Measurements from ENCODE around the gene MOSPD2.

Gene MOSPD2

DNA sequence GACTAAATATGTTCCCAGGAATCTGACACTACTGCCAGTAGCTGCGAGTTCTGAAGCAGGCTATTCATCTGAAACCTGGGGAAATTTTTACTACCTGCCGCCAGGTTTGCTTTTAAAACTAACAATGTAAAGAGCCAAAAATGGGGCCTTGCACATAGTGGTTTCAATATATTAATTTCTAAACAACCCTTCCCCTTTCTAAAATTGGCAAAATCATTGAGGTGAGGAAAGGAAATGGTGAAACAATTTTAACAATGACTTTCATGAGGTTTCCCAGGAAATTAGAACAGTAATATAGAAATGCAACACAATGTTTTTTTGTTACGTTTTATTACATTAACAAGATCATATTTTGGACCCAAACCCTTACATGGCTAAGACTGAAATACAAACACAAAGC is 21.7 kb upstream of the MOSPD2 start:
- ATAC-seq = no peak
- no peak for TF ChIP-seq OSR1 (CRISPR knock-in tag; IDR thresholded peaks at IDR 0.05)
- no peak for TF ChIP-seq SNAI2 (CRISPR knock-in tag; IDR thresholded peaks at IDR 0.05)
- no peak for TF ChIP-seq ZNF70 (CRISPR knock-in tag; IDR thresholded peaks at IDR 0.05)
- no peak for TF ChIP-seq ESRRG (CRISPR knock-in tag; IDR thresholded peaks at IDR 0.05)
- TF ChIP-seq CSDC2 (CRISPR knock-in tag; IDR thresholded peaks at IDR 0.05) = no peak
- TF ChIP-seq ZFP3 (CRISPR knock-in tag; IDR thresholded peaks at IDR 0.05) = no peak
- TF ChIP-seq, protein P1, sequence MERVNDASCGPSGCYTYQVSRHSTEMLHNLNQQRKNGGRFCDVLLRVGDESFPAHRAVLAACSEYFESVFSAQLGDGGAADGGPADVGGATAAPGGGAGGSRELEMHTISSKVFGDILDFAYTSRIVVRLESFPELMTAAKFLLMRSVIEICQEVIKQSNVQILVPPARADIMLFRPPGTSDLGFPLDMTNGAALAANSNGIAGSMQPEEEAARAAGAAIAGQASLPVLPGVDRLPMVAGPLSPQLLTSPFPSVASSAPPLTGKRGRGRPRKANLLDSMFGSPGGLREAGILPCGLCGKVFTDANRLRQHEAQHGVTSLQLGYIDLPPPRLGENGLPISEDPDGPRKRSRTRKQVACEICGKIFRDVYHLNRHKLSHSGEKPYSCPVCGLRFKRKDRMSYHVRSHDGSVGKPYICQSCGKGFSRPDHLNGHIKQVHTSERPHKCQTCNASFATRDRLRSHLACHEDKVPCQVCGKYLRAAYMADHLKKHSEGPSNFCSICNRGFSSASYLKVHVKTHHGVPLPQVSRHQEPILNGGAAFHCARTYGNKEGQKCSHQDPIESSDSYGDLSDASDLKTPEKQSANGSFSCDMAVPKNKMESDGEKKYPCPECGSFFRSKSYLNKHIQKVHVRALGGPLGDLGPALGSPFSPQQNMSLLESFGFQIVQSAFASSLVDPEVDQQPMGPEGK (CRISPR knock-in tag; IDR thresholded peaks at IDR 0.05; ENCODE audit: borderline replicate concordance) = no peak
- no peak for TF ChIP-seq TCF4 (CRISPR knock-in tag; IDR thresholded peaks at IDR 0.05; ENCODE audit: borderline replicate concordance)
- TF ChIP-seq, protein P2, sequence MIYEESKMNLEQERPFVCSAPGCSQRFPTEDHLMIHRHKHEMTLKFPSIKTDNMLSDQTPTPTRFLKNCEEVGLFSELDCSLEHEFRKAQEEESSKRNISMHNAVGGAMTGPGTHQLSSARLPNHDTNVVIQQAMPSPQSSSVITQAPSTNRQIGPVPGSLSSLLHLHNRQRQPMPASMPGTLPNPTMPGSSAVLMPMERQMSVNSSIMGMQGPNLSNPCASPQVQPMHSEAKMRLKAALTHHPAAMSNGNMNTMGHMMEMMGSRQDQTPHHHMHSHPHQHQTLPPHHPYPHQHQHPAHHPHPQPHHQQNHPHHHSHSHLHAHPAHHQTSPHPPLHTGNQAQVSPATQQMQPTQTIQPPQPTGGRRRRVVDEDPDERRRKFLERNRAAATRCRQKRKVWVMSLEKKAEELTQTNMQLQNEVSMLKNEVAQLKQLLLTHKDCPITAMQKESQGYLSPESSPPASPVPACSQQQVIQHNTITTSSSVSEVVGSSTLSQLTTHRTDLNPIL (CRISPR knock-in tag; IDR thresholded peaks at IDR 0.05; ENCODE audit: low read depth) = no peak
- no peak for TF ChIP-seq ARNTL (CRISPR knock-in tag; IDR thresholded peaks at IDR 0.05; ENCODE audit: borderline replicate concordance, low read depth)
- TF ChIP-seq ZFP30 (CRISPR knock-in tag; IDR thresholded peaks at IDR 0.05) = no peak
- no peak for TF ChIP-seq ZNF565 (CRISPR knock-in tag; conservative IDR thresholded peaks at IDR 0.05; ENCODE audit: low read depth)

DNA sequence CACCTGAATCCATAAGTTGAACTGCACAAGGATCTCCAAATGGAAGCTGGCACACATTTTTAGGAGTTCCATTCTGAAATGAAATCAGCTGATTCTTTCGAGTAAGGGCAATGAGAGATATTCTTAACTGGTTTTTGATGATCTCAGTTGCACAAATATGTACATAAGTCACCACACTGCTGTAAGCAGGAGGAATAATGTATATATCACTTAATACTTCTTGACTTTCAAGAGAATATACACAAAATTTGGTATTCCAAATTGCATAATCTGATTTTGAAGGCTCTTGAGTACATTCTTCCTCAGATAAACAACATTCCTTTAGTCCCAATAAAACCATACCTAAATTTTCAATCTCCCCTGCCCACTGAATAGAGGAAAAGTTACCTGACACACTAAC is 8.6 kb upstream of the MOSPD2 start:
- TF ChIP-seq GLIS3 (CRISPR knock-in tag; IDR thresholded peaks at IDR 0.05) (no peak), ISL1 (CRISPR knock-in tag; IDR thresholded peaks at IDR 0.05) (peak; percentile 64)
- peak; percentile 82 for ATAC-seq

DNA sequence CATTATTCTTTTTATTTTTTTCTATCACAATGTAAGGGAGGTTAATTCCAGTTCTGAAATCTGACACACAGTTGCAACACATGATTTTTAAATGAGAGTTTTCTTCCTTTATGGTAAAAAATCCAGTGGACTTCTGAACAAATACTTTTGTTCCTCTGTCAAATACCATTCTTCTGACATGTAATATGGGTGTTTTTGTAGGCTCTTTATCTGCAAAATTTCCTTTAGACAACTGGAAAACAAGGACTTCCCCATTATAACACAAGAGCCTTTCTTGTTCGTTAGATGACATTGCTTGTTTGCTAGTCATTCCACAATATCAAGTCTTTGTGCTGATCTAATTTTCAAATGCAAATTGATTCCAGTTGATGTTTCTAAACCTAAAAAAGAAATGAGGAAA is 8.0 kb upstream of the MOSPD2 start:
- TF ChIP-seq TOX (CRISPR knock-in tag; IDR thresholded peaks at IDR 0.05; ENCODE audit: borderline replicate concordance) (no peak), CSDC2 (CRISPR knock-in tag; IDR thresholded peaks at IDR 0.05) (no peak), OSR1 (CRISPR knock-in tag; IDR thresholded peaks at IDR 0.05) (no peak), PPARA (CRISPR knock-in tag; IDR thresholded peaks at IDR 0.05; ENCODE audit: borderline replicate concordance) (no peak), TCF4 (CRISPR knock-in tag; IDR thresholded peaks at IDR 0.05; ENCODE audit: borderline replicate concordance) (no peak), ZNF565 (CRISPR knock-in tag; conservative IDR thresholded peaks at IDR 0.05; ENCODE audit: low read depth) (no peak), GLIS3 (CRISPR knock-in tag; IDR thresholded peaks at IDR 0.05) (no peak), BACH2 (CRISPR knock-in tag; IDR thresholded peaks at IDR 0.05; ENCODE audit: borderline replicate concordance) (no peak), ZC3H10 (CRISPR knock-in tag; IDR thresholded peaks at IDR 0.05) (no peak), ZFP30 (CRISPR knock-in tag; IDR thresholded peaks at IDR 0.05) (no peak), SNAI2 (CRISPR knock-in tag; IDR thresholded peaks at IDR 0.05) (no peak), ARNTL (CRISPR knock-in tag; IDR thresholded peaks at IDR 0.05; ENCODE audit: borderline replicate concordance, low read depth) (no peak)
- TF ChIP-seq, protein P3, sequence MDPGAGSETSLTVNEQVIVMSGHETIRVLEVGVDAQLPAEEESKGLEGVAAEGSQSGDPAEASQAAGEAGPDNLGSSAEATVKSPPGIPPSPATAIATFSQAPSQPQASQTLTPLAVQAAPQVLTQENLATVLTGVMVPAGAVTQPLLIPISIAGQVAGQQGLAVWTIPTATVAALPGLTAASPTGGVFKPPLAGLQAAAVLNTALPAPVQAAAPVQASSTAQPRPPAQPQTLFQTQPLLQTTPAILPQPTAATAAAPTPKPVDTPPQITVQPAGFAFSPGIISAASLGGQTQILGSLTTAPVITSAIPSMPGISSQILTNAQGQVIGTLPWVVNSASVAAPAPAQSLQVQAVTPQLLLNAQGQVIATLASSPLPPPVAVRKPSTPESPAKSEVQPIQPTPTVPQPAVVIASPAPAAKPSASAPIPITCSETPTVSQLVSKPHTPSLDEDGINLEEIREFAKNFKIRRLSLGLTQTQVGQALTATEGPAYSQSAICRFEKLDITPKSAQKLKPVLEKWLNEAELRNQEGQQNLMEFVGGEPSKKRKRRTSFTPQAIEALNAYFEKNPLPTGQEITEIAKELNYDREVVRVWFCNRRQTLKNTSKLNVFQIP (CRISPR knock-in tag; IDR thresholded peaks at IDR 0.05; ENCODE audit: borderline replicate concordance, low read depth) = no peak
- TF ChIP-seq, protein P4, sequence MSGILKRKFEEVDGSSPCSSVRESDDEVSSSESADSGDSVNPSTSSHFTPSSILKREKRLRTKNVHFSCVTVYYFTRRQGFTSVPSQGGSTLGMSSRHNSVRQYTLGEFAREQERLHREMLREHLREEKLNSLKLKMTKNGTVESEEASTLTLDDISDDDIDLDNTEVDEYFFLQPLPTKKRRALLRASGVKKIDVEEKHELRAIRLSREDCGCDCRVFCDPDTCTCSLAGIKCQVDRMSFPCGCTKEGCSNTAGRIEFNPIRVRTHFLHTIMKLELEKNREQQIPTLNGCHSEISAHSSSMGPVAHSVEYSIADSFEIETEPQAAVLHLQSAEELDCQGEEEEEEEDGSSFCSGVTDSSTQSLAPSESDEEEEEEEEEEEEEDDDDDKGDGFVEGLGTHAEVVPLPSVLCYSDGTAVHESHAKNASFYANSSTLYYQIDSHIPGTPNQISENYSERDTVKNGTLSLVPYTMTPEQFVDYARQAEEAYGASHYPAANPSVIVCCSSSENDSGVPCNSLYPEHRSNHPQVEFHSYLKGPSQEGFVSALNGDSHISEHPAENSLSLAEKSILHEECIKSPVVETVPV (CRISPR knock-in tag; IDR thresholded peaks at IDR 0.05) = no peak
- TF ChIP-seq, protein P2 (CRISPR knock-in tag; IDR thresholded peaks at IDR 0.05; ENCODE audit: low read depth) = no peak
- TF ChIP-seq, protein P1 (CRISPR knock-in tag; IDR thresholded peaks at IDR 0.05; ENCODE audit: borderline replicate concordance) = no peak
- TF ChIP-seq, protein P5, sequence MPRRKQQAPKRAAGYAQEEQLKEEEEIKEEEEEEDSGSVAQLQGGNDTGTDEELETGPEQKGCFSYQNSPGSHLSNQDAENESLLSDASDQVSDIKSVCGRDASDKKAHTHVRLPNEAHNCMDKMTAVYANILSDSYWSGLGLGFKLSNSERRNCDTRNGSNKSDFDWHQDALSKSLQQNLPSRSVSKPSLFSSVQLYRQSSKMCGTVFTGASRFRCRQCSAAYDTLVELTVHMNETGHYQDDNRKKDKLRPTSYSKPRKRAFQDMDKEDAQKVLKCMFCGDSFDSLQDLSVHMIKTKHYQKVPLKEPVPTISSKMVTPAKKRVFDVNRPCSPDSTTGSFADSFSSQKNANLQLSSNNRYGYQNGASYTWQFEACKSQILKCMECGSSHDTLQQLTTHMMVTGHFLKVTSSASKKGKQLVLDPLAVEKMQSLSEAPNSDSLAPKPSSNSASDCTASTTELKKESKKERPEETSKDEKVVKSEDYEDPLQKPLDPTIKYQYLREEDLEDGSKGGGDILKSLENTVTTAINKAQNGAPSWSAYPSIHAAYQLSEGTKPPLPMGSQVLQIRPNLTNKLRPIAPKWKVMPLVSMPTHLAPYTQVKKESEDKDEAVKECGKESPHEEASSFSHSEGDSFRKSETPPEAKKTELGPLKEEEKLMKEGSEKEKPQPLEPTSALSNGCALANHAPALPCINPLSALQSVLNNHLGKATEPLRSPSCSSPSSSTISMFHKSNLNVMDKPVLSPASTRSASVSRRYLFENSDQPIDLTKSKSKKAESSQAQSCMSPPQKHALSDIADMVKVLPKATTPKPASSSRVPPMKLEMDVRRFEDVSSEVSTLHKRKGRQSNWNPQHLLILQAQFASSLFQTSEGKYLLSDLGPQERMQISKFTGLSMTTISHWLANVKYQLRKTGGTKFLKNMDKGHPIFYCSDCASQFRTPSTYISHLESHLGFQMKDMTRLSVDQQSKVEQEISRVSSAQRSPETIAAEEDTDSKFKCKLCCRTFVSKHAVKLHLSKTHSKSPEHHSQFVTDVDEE (CRISPR knock-in tag; IDR thresholded peaks at IDR 0.05) = no peak
- peak; percentile 22; the same call in 2 of the 3 replicates for ATAC-seq
